OCI-LY1 (cell line): ENCODE results near the gene HINT1.

Source experiments
- H2AFZ ChIP-seq: fragments of 200-600 bp; sonication (generic), shearing (Covaris generic); 2 replicates; pipeline ENCODE4 v1.6.0; 2014; ENCODE audit warnings: antibody characterized with exemption, mild to moderate bottlenecking, low read length
- H3F3A ChIP-seq: fragments of 200-600 bp; sonication (generic), shearing (Covaris generic); 2 replicates; pipeline ENCODE4 v1.6.0; 2014; ENCODE audit warnings: mild to moderate bottlenecking, antibody characterized with exemption, low read length, moderate library complexity; ENCODE audit not compliant: insufficient read depth
- H3K27ac ChIP-seq: fragments of 200-600 bp; sonication (generic); 2 replicates; pipeline ENCODE4 v1.5.1; 2014; ENCODE audit warnings: low read length, mixed run types, mild to moderate bottlenecking, low read depth; ENCODE audit not compliant: poor library complexity, severe bottlenecking
- H3K27me3 ChIP-seq: fragments of 200-600 bp; sonication (generic); 2 replicates; pipeline ENCODE4 v1.6.0; 2014; ENCODE audit warnings: antibody characterized with exemption, mild to moderate bottlenecking, low read length, moderate library complexity; ENCODE audit not compliant: insufficient read depth
- H3K36me3 ChIP-seq: fragments of 200-600 bp; sonication (generic); 2 replicates; pipeline ENCODE4 v1.6.1; 2014; ENCODE audit warnings: mild to moderate bottlenecking, antibody characterized with exemption, low read length, moderate library complexity, mixed read lengths; ENCODE audit not compliant: insufficient read depth
- H3K4me1 ChIP-seq: fragments of 200-600 bp; sonication (generic); 2 replicates; pipeline ENCODE4 v1.5.1; 2014; ENCODE audit warnings: mild to moderate bottlenecking, low read length, moderate library complexity; ENCODE audit not compliant: insufficient read depth, severe bottlenecking
- H3K4me2 ChIP-seq: fragments of 200-600 bp; sonication (generic), shearing (Covaris generic); 2 replicates; pipeline ENCODE4 v1.6.1; 2014; ENCODE audit warnings: low read length
- H3K4me3 ChIP-seq: fragments of 200-600 bp; sonication (generic); 2 replicates; pipeline ENCODE4 v1.5.1; 2014; ENCODE audit warnings: low read length, low read depth, mild to moderate bottlenecking, mixed read lengths; ENCODE audit not compliant: poor library complexity, severe bottlenecking
- H3K79me2 ChIP-seq: fragments of 200-600 bp; shearing (Covaris generic); 2 replicates; pipeline ENCODE4 v1.6.1; 2016; ENCODE audit warnings: mixed run types, low read length, mixed read lengths; ENCODE audit not compliant: insufficient read depth
- H3K9ac ChIP-seq: fragments of 200-600 bp; sonication (generic), shearing (Covaris generic); 2 replicates; pipeline ENCODE4 v1.6.1; 2014; ENCODE audit warnings: mild to moderate bottlenecking, low read length, mixed read lengths
- H3K9me2 ChIP-seq: fragments of 200-600 bp; sonication (generic), shearing (Covaris generic); 2 replicates; pipeline ENCODE4 v1.6.1; 2014; ENCODE audit warnings: low read depth, mild to moderate bottlenecking, low read length, mixed read lengths
- H3K9me3 ChIP-seq: fragments of 200-600 bp; shearing (Covaris generic); 2 replicates; pipeline ENCODE4 v1.6.1; 2014; ENCODE audit warnings: low read length, mixed read lengths
- H4K20me1 ChIP-seq: fragments of 200-600 bp; sonication (generic), shearing (Covaris generic); 2 replicates; pipeline ENCODE4 v1.6.0; 2016; ENCODE audit warnings: mild to moderate bottlenecking, low read length; ENCODE audit not compliant: insufficient read depth
- EZH2 ChIP-seq: fragments of 200-600 bp; sonication (generic), shearing (Covaris generic); IDR thresholded peaks from 2 replicates; pipeline ENCODE4 v1.8.0; 2017; ENCODE audit warnings: borderline replicate concordance, mixed run types, mild to moderate bottlenecking, antibody characterized with exemption, low read length, moderate library complexity, mixed read lengths
- TF ChIP-seq, protein P1 (sequence below): fragments of 200-600 bp; sonication (generic), shearing (Covaris generic); IDR thresholded peaks from 2 replicates; pipeline ENCODE4 v1.5.1; 2017; ENCODE audit warnings: mild to moderate bottlenecking, antibody characterized with exemption, low read length, moderate library complexity, mixed read lengths

HINT1 gene

DNA sequence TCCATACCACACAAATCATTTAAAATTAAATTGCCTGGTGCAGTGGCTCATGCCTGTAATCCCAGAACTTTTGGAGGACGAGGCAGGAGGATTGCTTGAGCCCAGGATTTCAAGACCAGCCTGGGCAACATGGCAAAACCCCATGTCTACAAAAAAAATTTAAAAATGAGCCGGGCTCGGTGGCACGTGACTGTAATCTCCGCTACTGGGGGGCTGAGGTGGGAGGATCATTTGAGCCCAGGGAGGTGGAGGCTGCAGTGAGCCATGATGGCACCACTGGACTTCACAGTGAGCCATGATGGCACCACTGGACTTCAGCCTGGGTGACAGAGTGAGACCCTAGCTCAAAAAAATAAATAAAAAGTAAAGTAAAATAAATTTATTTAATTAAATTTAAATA lies 46.6 kb upstream of the HINT1 start:
- H2AFZ ChIP-seq = no peak overlapping the region
- H3K36me3 ChIP-seq = peaks cover 17% of the 10 kb centered on the region; the same call in 1 of the 2 replicates
- H3K4me3 ChIP-seq = peak overlapping the region; percentile 67
- TF ChIP-seq, protein P1, sequence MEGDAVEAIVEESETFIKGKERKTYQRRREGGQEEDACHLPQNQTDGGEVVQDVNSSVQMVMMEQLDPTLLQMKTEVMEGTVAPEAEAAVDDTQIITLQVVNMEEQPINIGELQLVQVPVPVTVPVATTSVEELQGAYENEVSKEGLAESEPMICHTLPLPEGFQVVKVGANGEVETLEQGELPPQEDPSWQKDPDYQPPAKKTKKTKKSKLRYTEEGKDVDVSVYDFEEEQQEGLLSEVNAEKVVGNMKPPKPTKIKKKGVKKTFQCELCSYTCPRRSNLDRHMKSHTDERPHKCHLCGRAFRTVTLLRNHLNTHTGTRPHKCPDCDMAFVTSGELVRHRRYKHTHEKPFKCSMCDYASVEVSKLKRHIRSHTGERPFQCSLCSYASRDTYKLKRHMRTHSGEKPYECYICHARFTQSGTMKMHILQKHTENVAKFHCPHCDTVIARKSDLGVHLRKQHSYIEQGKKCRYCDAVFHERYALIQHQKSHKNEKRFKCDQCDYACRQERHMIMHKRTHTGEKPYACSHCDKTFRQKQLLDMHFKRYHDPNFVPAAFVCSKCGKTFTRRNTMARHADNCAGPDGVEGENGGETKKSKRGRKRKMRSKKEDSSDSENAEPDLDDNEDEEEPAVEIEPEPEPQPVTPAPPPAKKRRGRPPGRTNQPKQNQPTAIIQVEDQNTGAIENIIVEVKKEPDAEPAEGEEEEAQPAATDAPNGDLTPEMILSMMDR = no peak
- no peak for TF ChIP-seq EZH2
- no peaks in the 10 kb centered on the region for H3K9me2 ChIP-seq
- no peaks in the 10 kb centered on the region for H3K9me3 ChIP-seq
- peaks cover 54% of the 10 kb centered on the region for H3K79me2 ChIP-seq
- peaks cover 88% of the 10 kb centered on the region for H3K4me1 ChIP-seq
- no peaks in the 10 kb centered on the region for H3K27me3 ChIP-seq
- H4K20me1 ChIP-seq = no peaks in the 10 kb centered on the region
- peak overlapping the region; percentile 99 for H3K27ac ChIP-seq
- H3K4me2 ChIP-seq = peak overlapping the region; percentile 75
- H3F3A ChIP-seq = peaks cover 4% of the 10 kb centered on the region
- peak overlapping the region; percentile 79 for H3K9ac ChIP-seq

DNA sequence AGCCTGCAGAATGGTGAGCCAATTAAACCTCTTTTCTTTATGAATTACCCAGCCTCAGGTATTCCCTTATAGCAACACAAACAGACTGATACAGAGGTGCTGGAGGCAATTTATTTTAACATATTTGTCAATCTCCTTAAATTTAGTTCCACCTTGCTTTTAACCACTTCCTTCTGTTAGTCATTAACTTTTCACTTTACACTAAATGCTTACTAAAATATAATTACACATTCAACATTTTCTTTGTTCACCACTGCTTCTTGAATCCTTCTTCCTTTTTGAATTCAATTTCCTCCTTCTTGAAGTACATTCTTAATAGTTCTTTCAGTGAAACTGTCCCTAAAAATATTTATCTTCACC lies 45.1 kb upstream of the HINT1 start:
- H3K9me2 ChIP-seq = no peaks in the 10 kb centered on the region
- peaks cover 4% of the 10 kb centered on the region for H3F3A ChIP-seq
- peak overlapping the region; percentile 75 for H3K4me2 ChIP-seq
- H3K36me3 ChIP-seq = peaks cover 6% of the 10 kb centered on the region; the same call in 1 of the 2 replicates
- H3K9me3 ChIP-seq = no peaks in the 10 kb centered on the region
- H3K4me3 ChIP-seq = peak overlapping the region; percentile 67
- H3K27me3 ChIP-seq = no peaks in the 10 kb centered on the region
- H3K79me2 ChIP-seq = peaks cover 38% of the 10 kb centered on the region
- H4K20me1 ChIP-seq = no peaks in the 10 kb centered on the region
- peak overlapping the region; percentile 99 for H3K27ac ChIP-seq
- H3K9ac ChIP-seq = peak overlapping the region; percentile 79
- no peak overlapping the region for H2AFZ ChIP-seq
- peaks cover 76% of the 10 kb centered on the region for H3K4me1 ChIP-seq
- TF ChIP-seq, protein P1 = no peak
- TF ChIP-seq EZH2 = no peak

GRCh38 chr5:131209506-131210150 lies 44.6 kb upstream of the HINT1 start:
- H3K4me1 ChIP-seq = peaks cover 71% of the 10 kb centered on the region
- no peaks in the 10 kb centered on the region for H3K9me2 ChIP-seq
- no peaks in the 10 kb centered on the region for H3K9me3 ChIP-seq
- peak overlapping the region; percentile 79 for H3K9ac ChIP-seq
- no peaks in the 10 kb centered on the region for H4K20me1 ChIP-seq
- H3K4me3 ChIP-seq = peak overlapping the region; percentile 67
- TF ChIP-seq, protein P1 = no peak
- TF ChIP-seq EZH2 = no peak
- peak overlapping the region; percentile 75 for H3K4me2 ChIP-seq
- peak overlapping the region; percentile 99 for H3K27ac ChIP-seq
- no peak overlapping the region for H2AFZ ChIP-seq
- H3K79me2 ChIP-seq = peaks cover 33% of the 10 kb centered on the region
- no peaks in the 10 kb centered on the region for H3K27me3 ChIP-seq
- H3K36me3 ChIP-seq = peaks cover under 1% of the 10 kb centered on the region; the same call in 1 of the 2 replicates
- peaks cover 4% of the 10 kb centered on the region for H3F3A ChIP-seq
